T47D (cell line): ENCODE measurements around the gene MYCN.

Experiments used
- DNase-seq, 2 experiments: peaks; one replicate each; pipeline versions ENCODE4 v3.0.0 to v3.0.0-alpha.2; 2011 to 2012; ENCODE audit warnings: low read depth in 1 of 2, low spot score in 1 of 2
- JUND ChIP-seq: IDR thresholded peaks from 2 replicates; pipeline ENCODE4 v1.6.1; 2012; ENCODE audit warnings: low read depth
- in situ Hi-C: cut with HindIII; loops from 2 replicates; pipeline ENCODE4 v1.10.0; 2016; ENCODE audit warnings: low sequenced_read_pairs, low pct_unique_long_range_greater_than_20kb

MYCN gene

DNA sequence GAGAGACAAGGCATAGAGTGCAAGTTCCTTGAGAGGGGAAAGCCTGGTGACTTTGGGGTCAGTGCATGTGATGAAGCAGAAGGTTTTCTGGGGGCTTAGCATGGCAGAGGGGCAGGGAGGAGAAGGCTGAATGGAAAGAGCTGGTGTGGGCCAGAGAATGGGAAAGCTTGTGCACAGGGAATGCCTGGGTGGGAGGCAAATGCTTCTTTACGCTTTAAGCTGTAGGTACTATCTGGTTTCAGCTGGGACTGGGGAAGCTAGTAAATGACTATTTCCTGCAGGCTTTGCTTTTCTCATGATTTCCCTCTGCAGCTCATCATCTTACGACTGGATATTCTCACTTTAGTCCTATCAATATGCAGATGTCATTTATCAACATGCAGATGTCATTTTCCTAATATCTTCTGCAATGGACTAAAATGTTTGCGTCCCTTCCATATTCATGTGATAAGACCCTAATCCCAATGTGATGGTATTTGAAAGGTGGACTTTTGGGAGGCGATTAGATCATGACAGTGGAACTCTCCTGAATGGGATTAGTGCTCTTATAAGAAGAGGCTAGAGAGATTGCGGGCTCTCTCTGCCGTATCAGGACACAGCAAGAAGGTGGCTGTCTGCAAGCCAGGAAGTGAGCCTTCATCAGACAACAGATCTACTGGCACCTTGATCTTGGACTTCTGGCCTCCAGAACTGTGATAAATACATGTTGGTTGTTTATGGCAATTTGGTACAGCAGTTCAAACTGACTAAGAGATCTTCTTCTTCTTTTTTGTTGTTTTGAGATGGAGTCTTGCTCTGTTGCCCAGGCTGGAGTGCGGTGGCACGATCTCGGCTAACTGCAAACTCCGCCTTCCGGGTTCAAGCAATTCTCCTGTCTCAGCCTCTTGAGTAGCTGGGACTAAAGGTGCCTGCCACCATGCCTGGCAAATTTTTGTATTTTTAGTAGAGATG, 50.1 kb downstream of the MYCN start:
- DNase-seq = no peak
- in situ Hi-C loops = no loop called here
- TF ChIP-seq JUND = no peak

DNA sequence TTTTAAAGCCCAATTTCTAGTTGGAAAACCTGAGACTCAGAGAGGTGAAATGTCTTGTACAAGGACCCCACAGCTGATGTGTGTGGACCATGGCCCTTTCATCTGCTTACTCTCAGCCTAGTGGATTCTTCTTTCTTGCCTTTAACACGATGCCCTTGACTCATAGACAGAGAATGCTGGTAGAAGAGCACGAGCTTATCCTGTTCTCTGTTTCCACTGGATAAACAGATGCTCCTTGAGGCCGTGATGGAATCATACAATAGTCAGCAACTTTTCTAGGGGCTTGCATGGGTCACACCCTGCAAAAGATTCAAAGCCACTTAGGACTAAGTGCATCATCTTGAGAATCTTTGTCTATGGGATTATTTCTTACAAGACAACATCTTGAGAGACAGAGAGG, 50.9 kb downstream of the MYCN start:
- TF ChIP-seq JUND = no peak
- DNase-seq = no peak
- in situ Hi-C loops = no loop called here

DNA sequence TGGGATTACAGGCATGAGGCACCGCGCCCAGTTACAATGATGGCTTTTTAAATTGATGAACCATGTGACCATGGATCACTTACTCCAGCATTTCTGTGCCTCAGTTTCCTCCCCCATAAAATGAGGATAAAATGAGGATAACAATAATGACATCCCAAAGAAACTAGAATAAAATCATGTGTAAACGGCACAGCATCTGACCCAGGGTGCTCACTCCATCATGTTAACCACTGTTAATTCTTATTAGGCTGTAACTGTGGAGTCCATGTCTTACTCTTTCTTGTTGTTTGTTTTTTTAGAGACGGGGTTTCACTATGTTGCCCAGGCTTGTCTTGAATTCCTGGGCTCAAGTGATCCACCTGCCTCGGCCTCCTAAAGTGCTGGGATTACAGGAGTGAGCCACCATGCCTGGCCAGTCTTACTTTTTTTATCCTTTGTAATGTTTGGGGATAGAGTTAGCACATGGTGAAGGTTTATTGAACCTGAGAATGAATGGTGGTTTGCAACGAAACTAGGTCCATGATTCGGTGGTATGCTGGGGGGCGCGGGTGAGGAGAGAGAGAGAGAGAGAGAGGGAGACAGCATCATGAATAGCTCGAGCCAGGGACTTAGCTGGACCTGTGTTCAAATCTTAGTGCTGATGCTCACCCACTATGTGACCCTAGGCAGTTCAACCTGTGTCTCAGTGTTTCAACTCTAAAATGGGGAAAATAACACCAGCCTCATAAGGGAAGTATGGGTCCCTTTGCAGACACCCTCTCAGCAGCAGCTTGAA, 52.3 kb downstream of the MYCN start:
- in situ Hi-C loops = no loop called here
- TF ChIP-seq JUND = no peak
- no peak for DNase-seq

DNA sequence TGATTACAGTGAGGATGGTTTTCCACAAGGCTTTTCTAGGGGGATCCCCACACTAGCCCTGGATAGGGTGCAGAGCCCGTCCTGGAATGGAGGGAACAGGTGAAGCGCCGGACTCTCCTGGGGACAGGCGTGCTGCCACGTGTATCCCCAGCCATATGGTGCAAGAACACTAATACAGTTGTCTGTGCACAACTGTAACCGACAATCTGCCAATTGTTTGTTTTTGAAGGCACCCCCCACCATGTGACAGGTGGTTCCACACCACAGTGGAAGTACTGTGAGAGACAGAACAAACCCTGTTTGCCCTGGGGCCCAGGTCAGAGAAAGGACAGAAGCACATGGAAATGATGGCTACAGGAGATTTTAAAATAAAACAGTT, 52.9 kb downstream of the MYCN start:
- in situ Hi-C loops = no loop called here
- no peak for TF ChIP-seq JUND
- DNase-seq = no peak

DNA sequence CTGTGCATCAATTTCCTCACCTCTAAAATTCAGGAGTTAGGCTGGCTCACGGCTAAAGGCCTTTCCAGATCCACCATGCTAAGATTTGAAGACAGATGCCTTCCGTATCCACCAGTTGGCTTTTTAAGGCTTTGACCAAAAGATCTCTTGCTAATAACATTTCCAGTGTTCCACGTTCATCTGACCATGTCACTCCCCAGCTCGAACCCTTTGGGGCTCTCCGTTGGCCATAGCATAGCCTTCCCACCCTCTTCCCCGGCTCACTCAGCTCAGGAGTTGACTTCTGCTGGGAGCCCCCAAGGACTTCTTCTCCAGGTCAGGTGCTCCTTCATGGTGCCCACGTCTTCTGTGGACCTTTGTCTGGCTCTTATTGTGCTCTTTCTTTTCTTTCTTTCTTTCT, 53.3 kb downstream of the MYCN start:
- TF ChIP-seq JUND = no peak
- in situ Hi-C loops = no loop called here
- DNase-seq = no peak

DNA sequence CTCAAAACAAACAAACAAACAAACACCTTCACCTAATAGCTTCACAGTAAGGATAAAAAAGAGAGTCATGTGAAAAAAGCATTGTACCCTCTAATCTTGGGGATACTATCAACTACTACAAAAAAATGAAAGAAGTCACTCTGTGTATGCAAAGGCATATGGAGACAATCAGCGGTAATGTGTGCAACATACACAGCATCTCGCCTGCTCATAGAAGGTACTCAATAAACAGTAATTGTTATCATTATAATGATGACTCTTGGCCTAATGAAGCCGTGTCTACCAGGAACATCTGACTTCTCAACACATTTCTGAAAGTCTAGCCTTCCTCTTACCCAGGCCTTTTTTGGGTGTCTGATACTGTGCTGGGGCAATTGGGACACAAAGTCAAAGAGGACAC, 55.3 kb downstream of the MYCN start:
- DNase-seq = no peak
- in situ Hi-C loops = no loop called here
- no peak for TF ChIP-seq JUND
